ENCODE results near the gene TMEM258.

- TF ChIP-seq CTCF (conservative IDR thresholded peaks at IDR 0.05 in 1 of 2, IDR thresholded peaks at IDR 0.05 in 1 of 2; ENCODE audit: extremely low read depth in 1 of 2, insufficient read depth in 1 of 2, low read depth in 1 of 2, low read length in 2 of 2) = no peak
- no peak for TF ChIP-seq EZH2 (IDR thresholded peaks at IDR 0.05; ENCODE audit: borderline replicate concordance, low read length)
These were observed 53.0 kb downstream of the TMEM258 start for GRCh38 chr11:61739413-61739812.
